ENCODE data around the gene HDAC6. TPM values are rescaled to one million over a fixed set of nuclear protein-coding genes. Genes with fewer than 3 reads are reported as not detected.

Gene HDAC6
- total and polyA plus RNA-seq, 12 donors, result 28.4 to 102 (median 32.3) TPM

DNA sequence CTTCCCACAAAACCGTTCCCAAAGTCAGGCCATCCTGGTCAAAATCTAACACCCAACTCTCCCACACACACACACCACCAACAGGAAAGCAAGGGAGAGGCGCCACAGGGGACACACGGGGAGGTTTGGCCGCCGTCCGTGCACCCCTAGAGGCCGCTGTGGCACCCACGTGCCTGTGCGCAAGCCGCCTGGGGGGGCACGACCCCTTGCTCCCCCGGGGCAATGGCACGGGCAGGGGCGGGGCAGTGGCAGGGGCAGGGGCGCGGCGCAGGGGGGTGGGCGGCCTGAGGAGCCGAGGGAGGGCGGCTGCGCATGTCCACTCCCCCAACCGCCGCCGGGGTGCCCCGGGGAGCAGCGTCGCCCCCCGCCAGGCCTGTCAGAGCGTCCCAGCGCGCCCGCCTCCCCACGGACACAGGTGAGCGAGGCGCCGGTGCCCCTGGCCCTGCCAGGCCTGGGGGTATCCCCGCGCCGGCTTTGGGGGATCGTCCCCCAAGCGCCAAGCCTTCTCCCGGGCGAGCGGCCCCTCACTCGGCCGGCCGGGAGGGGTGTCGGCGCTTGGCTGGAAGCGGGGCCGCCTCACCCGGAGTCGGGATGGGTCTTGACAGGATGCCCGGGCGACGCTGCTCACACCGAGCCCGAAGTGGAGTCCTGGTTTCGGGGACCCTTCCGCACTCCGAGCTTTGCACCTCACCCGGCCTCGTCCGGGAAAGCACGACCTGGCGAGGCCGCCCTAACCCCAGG is 24.4 kb downstream of the HDAC6 start, which contains the start of gene ERAS:
ERAS (plus strand) TSS at position 379 of the 741 bp plus-strand sequence. CDS start 2,611 bp downstream, outside the sequence.
- DNase-seq (no peak), ATAC-seq (no peak)
- TF ChIP-seq, protein P1, sequence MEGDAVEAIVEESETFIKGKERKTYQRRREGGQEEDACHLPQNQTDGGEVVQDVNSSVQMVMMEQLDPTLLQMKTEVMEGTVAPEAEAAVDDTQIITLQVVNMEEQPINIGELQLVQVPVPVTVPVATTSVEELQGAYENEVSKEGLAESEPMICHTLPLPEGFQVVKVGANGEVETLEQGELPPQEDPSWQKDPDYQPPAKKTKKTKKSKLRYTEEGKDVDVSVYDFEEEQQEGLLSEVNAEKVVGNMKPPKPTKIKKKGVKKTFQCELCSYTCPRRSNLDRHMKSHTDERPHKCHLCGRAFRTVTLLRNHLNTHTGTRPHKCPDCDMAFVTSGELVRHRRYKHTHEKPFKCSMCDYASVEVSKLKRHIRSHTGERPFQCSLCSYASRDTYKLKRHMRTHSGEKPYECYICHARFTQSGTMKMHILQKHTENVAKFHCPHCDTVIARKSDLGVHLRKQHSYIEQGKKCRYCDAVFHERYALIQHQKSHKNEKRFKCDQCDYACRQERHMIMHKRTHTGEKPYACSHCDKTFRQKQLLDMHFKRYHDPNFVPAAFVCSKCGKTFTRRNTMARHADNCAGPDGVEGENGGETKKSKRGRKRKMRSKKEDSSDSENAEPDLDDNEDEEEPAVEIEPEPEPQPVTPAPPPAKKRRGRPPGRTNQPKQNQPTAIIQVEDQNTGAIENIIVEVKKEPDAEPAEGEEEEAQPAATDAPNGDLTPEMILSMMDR (IDR thresholded peaks at IDR 0.05), result no peak
- peaks cover 0 to 71% (median 10%) of the 10 kb centered on the region in 7 donors for H3K27me3 ChIP-seq
- no peak within 1 kb of the TSS for H3K4me3 ChIP-seq
- H3K27ac ChIP-seq, result no peak within 1 kb of the TSS
- no peaks in the 10 kb centered on the region for H3K4me1 ChIP-seq
- H3K36me3 ChIP-seq, result peaks cover 0 to 36% (median 0%) of the 10 kb centered on the region in 9 donors
- H3K9me3 ChIP-seq, result peaks cover 0 to 20% (median 0%) of the 10 kb centered on the region in 11 donors
- 34 to 44% methylated on average over 19 to 61 of the region's 67 CpGs for WGBS, 2 donors
- intact Hi-C loops (cut with DNase I), result no loop called here

GRCh38 chrX:48826876-48827653 is 25.2 kb downstream of the HDAC6 start:
- ATAC-seq (no peak), DNase-seq (no peak)
- H3K9me3 ChIP-seq, result peaks cover 0 to 20% (median 0%) of the 10 kb centered on the region in 11 donors
- TF ChIP-seq, protein P1 (IDR thresholded peaks at IDR 0.05), result no peak
- H3K4me3 ChIP-seq, result no peak overlapping the region
- H3K4me1 ChIP-seq, result no peaks in the 10 kb centered on the region
- H3K36me3 ChIP-seq, result peaks cover 0 to 28% (median 0%) of the 10 kb centered on the region in 9 donors
- H3K27me3 ChIP-seq, result peaks cover 0 to 79% (median 18%) of the 10 kb centered on the region in 7 donors
- WGBS, 2 donors, result 18 to 27% methylated on average over 30 to 61 of the region's 73 CpGs
- intact Hi-C loops (cut with DNase I), result no loop called here
- H3K27ac ChIP-seq, result no peak overlapping the region

DNA sequence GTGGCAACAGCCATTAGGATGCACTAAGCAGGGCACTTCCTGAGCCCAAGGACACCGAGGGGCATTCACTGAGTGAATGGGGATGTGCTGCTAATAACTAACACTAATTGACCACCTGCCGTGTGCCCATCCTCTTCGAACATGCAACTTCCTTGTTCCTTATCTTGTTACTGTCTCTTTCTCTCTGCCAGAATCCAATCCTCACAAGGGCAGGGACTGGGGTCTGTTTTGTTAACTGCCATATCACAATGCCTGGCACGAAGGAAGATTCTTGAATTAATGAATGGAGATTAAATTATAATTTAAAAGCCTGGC is 25.7 kb downstream of the HDAC6 start:
- Histone ChIP-seq H3K36me3 (peaks cover 0 to 23% (median 0%) of the 10 kb centered on the region in 9 donors), H3K4me1 (no peaks in the 10 kb centered on the region), H3K4me3 (no peak overlapping the region), H3K27me3 (peaks cover 0 to 84% (median 20%) of the 10 kb centered on the region in 7 donors), H3K9me3 (peaks cover 0 to 20% (median 0%) of the 10 kb centered on the region in 11 donors), H3K27ac (no peak overlapping the region)
- DNase-seq (no peak), ATAC-seq (no peak)
- TF ChIP-seq, protein P1 (IDR thresholded peaks at IDR 0.05), result no peak
- whole genome bisulfite sequencing, 2 donors, result 42 to 51% methylated on average over 4 of the region's 4 CpGs
- intact Hi-C loops (cut with DNase I), result no loop called here

GRCh38 chrX:48829016-48829735 is 27.3 kb downstream of the HDAC6 start:
- H3K27me3 ChIP-seq, result peaks cover 0 to 99% (median 32%) of the 10 kb centered on the region in 7 donors

More at GRCh38 chrX:48829016-48829735, 27.3 kb downstream of the HDAC6 start:
- peaks cover 0 to 20% (median 0%) of the 10 kb centered on the region in 11 donors for H3K9me3 ChIP-seq
- TF ChIP-seq, protein P1 (IDR thresholded peaks at IDR 0.05), result no peak
- no peak for ATAC-seq
- intact Hi-C loops (cut with DNase I), result no loop called here
- H3K4me3 ChIP-seq, result no peak overlapping the region
- WGBS, 2 donors, result 88 to 89% methylated on average over 24 of the region's 24 CpGs
- peaks cover 0 to 8% (median 0%) of the 10 kb centered on the region in 9 donors for H3K36me3 ChIP-seq
- no peak overlapping the region for H3K27ac ChIP-seq
- H3K4me1 ChIP-seq, result no peaks in the 10 kb centered on the region
- DNase-seq, result no peak
